Endometrial microvascular endothelial cells (primary cell): ENCODE data around the gene OR8B12. TPM values are rescaled to one million over a fixed set of nuclear protein-coding genes. Genes with fewer than 3 reads are reported as not detected.

ENCODE experiments used
- in situ Hi-C: cut with HindIII; loops from 2 replicates; pipeline ENCODE4 v1.10.0; 2017; ENCODE audit warnings: low sequenced_read_pairs, low pct_unique_long_range_greater_than_20kb; ENCODE audit errors: inconsistent ontology term
- total RNA-seq: library from RNA; depleted of rRNA; stranded (reverse); fragments of >200 nt; gene quantifications from one replicate; pipeline ENCODE4 v1.2.3, GENCODE V29; 2015; ENCODE audit errors: inconsistent ontology term

The OR8B12 gene
- total RNA-seq: not detected

DNA sequence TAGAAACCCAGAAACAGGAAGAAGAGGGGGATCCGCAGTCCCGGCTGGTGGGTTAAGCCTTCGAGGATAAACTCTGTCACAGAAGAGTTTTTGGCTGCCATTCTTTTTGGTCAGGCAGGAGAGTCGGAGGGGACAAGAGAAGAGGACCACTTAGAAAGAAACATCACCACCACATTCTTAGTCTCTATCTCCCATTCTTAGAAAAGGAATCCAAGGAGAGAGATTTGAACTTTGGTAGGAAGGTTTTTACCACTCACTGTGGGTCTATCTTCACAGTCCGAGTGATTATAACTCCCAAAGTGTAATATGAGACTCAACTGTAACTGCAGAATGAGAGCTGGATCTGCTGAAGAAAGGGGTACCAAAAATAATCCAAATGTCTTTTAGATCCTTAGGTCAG lies at the start of gene OR8B12:
OR8B12 (minus strand) TSS at position 101 of the 400 bp plus-strand sequence; CDS start at position 101, 0 bp downstream.
- in situ Hi-C loops: no loop called here

DNA sequence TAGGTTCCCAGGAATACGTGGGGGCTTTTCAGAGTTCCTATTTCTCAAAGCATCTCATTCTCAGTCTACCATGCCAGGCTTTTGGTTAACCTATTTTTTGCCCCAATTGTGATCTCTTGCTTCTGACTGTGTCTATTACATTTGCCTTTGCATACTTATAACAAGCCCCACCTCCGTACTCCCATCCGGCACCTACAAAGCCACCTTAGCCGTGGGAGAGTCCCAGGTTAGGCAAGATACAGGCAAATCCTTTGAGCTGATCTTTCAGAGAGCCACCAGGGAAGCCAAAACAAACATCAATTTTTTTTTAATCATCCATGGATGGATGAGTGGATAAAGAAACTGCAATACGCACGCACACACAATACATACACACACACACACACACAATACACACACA lies 49.2 kb upstream of the OR8B12 start:
- in situ Hi-C loops: no loop called here

DNA sequence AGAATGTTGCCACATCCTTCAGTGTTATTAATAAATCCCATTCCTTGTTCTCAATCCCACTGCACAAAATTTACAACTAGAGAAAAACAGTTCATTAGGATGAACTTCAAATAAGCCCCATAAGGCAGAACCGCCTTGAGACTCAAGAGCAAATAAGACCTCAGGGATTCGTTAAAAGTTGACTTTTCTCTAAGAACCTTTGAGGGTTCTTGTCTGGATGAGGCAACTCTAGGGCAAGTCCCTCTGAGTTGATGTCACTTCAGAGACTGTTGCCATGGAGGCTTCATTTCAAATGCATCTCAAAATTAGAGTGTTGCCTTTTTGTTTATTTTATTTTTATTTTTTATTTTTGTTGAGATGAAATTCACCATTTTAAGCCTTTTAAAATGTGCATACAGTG lies 48.0 kb upstream of the OR8B12 start:
- in situ Hi-C loops: no loop called here

DNA sequence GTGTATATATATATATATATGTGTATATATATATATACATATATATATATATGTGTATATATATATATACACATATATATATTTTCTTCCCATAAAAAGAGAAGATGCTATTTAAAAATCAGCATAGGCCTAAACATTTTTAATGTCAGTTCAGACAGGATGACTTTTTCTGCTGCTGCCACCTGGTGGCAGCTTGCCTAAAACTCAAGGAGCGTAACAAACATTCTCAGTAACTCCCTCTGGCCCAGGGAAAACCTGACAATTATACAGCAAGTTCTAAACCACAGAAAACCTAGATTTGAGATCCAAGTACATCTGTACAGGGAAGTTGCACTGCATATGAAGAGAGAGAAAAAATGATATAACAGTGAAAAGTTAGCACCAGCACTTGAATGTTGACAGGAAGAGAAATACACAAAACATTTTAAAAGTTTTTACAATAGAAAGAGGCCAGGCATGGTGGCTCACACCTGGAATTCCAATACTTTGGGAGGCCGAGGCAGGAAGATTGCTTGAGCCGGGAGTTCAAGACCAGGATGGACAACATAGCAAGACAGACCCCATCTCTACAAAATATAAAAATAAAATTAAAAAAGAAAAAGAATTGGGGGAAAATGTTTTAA lies 42.9 kb upstream of the OR8B12 start:
- in situ Hi-C loops: no loop called here

DNA sequence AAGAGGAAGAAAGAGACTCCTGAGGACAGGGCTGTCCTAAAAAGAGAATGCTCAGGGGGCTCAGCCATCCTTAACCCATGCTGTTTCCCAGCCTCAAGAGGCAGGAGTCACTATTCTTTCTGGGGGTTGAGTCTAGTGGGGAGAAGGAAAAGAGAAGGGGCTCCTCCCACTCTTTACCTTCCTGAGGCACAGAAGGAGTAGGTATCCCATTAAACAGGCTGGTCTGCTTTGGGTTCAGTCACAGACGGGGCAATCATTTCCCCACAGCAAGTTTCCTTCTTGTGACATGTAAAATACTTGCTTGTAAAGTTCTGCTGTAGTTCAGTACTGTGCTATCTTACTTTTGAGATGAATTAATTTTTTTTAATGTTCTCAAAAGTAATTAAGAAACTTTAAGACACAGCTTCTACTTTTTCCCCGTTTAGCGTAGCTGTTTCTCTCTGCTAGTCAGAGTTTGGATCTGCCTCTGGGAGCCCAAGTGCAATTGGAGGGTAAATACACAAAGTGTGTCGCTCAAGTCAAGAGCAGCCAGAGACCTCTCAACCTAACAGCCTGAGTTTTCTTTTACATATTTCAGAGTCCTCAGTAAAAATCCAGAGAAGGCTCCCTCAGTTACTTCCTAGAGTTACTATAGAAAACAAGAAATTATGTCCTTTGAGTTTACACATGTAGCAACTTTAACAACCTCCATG lies 41.4 kb upstream of the OR8B12 start:
- in situ Hi-C loops: no loop called here

- in situ Hi-C loops: no loop called here
Observed at GRCh38 chr11:124583781-124584180, 40.3 kb upstream of the OR8B12 start.

DNA sequence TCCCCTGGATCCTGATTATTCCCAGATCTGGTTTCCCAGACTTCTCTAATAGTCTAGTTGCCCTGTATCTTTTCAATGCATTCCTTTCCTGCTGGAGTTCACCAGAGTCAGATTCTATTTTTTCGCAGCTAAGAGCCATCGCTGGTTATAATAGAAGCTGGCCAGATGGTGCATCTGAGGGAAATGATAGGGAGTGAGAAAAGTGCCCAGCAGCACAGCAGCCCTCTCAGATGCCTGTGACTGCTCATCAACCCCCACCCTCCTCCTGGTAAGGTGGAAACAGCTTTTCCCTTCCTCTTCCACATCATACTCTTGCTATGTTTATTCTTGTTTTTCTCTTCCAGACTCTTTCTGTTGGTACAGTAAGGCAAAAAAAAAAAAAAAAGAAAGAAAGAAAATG lies 39.1 kb upstream of the OR8B12 start:
- in situ Hi-C loops: no loop called here

- in situ Hi-C loops: no loop called here
Observed at GRCh38 chr11:124581817-124582216, 38.4 kb upstream of the OR8B12 start.

DNA sequence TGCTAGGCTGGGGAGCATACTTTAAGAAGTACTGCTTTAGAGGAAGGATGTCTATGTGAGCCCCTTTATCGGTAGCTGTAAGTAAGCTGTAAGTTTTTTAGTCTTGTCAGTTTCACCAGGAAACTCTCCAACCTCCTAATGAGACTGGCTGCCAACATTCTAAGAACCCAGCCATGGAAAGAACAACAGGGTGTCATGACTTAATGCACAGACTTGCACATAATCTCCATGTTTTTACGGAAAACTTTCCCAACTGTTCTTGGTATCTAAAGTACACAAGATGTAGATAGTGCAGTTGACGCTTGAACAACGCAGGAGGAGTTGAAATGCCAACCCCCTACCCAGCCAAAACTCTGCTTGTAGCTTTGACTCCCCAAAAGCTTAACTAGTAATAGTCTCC lies 35.3 kb upstream of the OR8B12 start:
- in situ Hi-C loops: no loop called here

DNA sequence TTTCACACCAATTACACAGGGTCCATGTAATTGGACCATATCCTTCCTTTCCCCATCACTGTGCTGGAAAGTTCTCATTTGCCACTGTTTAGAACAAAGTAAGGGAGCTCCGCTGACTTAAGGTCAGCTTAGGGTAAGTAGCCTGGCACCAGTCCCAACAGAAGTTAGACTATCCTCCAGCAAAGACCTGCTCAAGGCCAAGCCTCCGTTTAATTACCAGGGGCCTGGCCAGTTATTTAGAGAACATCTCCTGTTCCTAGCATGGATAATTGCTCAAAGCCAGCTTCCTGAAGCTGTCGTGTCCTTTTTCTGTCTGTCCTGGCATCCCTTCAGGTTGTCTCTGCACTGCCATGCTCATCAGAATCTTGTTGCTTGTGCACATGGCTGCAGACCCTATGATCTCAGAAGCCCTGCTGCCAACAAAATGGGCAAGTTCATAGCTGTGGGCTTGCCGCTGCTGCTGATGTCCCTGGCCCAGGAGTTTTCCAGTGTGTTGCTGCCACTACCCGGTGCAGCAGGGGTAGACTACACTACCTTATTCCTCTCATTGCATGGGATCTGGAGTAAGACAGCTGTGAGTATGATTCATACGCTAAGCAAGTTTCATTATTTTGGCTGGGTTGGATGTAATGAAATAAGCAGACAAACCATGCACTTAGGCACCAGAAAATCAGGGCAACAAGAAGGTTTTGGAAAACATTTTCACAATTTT lies 34.4 kb upstream of the OR8B12 start:
- in situ Hi-C loops: no loop called here

DNA sequence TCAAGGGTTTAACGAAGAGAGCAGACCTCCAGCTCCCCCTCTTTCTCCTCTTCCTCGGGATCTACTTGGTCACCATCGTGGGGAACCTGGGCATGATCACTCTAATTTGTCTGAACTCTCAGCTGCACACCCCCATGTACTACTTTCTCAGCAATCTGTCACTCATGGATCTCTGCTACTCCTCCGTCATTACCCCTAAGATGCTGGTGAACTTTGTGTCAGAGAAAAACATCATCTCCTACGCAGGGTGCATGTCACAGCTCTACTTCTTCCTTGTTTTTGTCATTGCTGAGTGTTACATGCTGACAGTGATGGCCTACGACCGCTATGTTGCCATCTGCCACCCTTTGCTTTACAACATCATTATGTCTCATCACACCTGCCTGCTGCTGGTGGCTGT lies 26.7 kb upstream of the OR8B12 start:
- in situ Hi-C loops: no loop called here

GRCh38 chr11:124569697-124570096 lies 26.2 kb upstream of the OR8B12 start, which contains the start of gene OR8A1:
Gene OR8A1, plus strand, starts transcription at chr11:124569997. Its CDS starts 123 bp downstream, at chr11:124570120.
- in situ Hi-C loops: no loop called here

- in situ Hi-C loops: no loop called here
Observed at GRCh38 chr11:124556828-124557227, 13.4 kb upstream of the OR8B12 start.

GRCh38 chr11:124551987-124552386 lies 8.5 kb upstream of the OR8B12 start:
- in situ Hi-C loops: no loop called here

DNA sequence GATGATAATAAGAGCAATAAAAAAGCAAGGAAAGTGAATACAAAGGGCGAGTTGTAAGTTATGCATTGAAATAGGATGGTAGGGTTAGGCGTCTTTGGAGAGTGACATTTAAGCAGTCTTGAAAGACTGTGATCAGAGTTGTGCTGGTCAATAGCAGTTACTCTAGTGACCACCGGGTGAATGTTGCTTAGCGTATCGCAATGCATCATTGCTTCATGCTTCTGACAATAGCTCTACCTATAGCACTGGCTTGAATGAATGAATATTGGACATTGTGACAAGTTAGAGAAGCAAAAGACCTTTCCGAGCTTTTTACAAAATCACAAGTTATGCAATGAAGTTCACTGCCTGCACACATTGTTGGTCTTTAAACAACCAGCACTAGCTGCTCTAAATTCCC lies 7.7 kb upstream of the OR8B12 start:
- in situ Hi-C loops: no loop called here

GRCh38 chr11:124543145-124543544 lies 309 bp downstream of the OR8B12 start:
- in situ Hi-C loops: no loop called here

- in situ Hi-C loops: no loop called here
Observed at GRCh38 chr11:124541204-124541603, 2.2 kb downstream of the OR8B12 start.

DNA sequence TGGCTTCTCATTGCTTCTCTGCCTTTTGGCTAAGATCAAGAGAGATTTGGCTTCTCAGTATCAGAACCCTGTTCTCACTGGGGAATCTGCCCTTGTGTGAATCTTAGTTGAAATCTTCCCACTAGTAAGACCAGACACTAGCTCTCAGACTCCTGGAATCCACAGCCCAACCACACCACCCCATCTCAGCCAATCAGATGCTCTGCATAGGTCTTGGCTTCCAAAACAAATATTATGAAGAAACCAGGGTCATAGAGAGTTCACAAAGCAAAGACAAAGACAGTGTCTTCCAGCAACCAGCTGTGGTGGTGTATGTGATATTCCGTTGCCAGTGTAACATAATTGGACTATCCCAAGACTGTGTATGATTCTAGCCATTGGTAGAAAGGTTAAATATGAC lies 5.4 kb downstream of the OR8B12 start:
- in situ Hi-C loops: no loop called here

GRCh38 chr11:124536520-124536919 lies 6.9 kb downstream of the OR8B12 start:
- in situ Hi-C loops: no loop called here
